Measurements from ENCODE around the gene NPTN. TPM values are rescaled to one million over a fixed set of nuclear protein-coding genes. Genes with fewer than 3 reads are reported as not detected.
"Not testable (repeated sequence)": the region's sequence is repeated elsewhere in the genome, so short reads cannot be mapped to it uniquely, and the experiment has no call there.

NPTN gene
- total RNA-seq, 1 donor from 2014 or later, result 227 TPM

DNA sequence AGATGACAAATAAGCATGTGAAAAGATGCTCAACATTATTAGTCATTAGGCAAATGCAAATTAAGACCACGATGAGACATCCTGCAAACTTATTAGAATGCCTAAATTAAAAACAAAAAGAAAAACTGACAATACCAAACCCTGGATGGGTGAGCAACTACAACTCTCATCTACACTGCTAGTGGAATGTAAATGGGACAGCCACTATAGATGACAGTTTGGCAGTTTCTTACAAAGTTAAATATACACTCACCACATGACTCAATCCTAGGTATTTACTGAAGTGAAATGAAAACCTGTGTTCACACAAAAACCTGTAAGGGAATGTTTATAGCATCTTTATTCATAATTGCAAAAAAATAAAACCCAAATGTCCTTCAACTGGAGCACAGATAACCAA is 74.7 kb downstream of the NPTN start:
- DNase-seq, result no peak
- H3K9me3 ChIP-seq (replicated peaks), result no peaks in the 10 kb centered on the region
- no peaks in the 10 kb centered on the region for H3K4me1 ChIP-seq
- intact Hi-C loops (cut with micrococcal nuclease), result no loop called here
- peaks cover 77% of the 10 kb centered on the region for H3K36me3 ChIP-seq
- H3K27ac ChIP-seq (replicated peaks), result no peak overlapping the region
- H3K27me3 ChIP-seq (ENCODE audit: low read depth), result no peaks in the 10 kb centered on the region
- TF ChIP-seq, protein P1, sequence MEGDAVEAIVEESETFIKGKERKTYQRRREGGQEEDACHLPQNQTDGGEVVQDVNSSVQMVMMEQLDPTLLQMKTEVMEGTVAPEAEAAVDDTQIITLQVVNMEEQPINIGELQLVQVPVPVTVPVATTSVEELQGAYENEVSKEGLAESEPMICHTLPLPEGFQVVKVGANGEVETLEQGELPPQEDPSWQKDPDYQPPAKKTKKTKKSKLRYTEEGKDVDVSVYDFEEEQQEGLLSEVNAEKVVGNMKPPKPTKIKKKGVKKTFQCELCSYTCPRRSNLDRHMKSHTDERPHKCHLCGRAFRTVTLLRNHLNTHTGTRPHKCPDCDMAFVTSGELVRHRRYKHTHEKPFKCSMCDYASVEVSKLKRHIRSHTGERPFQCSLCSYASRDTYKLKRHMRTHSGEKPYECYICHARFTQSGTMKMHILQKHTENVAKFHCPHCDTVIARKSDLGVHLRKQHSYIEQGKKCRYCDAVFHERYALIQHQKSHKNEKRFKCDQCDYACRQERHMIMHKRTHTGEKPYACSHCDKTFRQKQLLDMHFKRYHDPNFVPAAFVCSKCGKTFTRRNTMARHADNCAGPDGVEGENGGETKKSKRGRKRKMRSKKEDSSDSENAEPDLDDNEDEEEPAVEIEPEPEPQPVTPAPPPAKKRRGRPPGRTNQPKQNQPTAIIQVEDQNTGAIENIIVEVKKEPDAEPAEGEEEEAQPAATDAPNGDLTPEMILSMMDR (IDR thresholded peaks at IDR 0.05; ENCODE audit: borderline replicate concordance), result no peak
- H3K4me3 ChIP-seq, result no peak overlapping the region

DNA sequence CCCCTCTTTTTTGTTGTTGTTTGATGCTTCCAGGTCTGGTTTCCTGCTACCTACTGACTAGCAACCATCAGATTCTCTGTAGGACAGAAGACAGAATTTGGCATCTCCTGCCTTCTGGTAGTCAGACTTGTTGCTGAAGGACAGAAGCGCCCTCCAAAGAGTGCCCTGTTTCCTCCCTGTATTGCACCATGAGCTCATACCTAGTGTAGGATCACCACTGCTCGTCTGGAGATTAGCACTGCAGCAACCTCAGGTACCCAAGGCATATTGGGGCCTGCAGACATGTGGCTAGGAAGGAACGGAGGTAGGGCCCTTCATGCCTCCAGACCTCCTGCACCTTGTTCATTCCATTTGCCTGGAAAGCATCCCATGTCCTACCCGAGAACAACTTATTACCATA is 78.1 kb downstream of the NPTN start:
- DNase-seq, result no peak
- TF ChIP-seq, protein P1 (IDR thresholded peaks at IDR 0.05; ENCODE audit: borderline replicate concordance), result no peak
- no peaks in the 10 kb centered on the region for H3K9me3 ChIP-seq (replicated peaks)
- intact Hi-C loops (cut with micrococcal nuclease), result no loop called here
- no peaks in the 10 kb centered on the region for H3K27me3 ChIP-seq (ENCODE audit: low read depth)
- no peak overlapping the region for H3K27ac ChIP-seq (replicated peaks)
- no peak overlapping the region for H3K4me3 ChIP-seq
- H3K4me1 ChIP-seq, result no peaks in the 10 kb centered on the region
- H3K36me3 ChIP-seq, result peaks cover 48% of the 10 kb centered on the region

DNA sequence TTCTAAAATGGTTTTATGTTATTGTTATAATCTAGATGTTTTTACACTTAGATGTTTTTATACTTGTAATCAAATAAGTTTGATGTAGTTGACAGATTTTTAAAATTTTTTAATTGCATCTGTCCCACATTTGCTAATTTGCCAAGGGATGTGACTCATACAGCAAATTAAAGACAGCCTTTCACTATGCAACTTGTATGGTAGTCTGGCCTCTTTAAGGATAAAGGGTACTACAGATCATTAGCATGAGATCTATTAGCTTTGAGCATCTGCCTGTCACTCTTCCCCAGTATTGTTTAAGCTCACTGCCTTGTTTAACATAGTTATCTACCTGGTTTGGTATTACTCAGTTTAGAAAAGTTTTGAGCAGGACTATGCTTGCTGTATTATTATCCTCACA is 83.0 kb downstream of the NPTN start:
- H3K4me1 ChIP-seq, result no peaks in the 10 kb centered on the region
- H3K9me3 ChIP-seq (replicated peaks), result no peaks in the 10 kb centered on the region
- no peak for DNase-seq
- H3K4me3 ChIP-seq, result no peak overlapping the region
- TF ChIP-seq, protein P1 (IDR thresholded peaks at IDR 0.05; ENCODE audit: borderline replicate concordance), result no peak
- intact Hi-C loops (cut with micrococcal nuclease), result no loop called here
- no peak overlapping the region for H3K27ac ChIP-seq (replicated peaks)
- no peaks in the 10 kb centered on the region for H3K27me3 ChIP-seq (ENCODE audit: low read depth)
- peaks cover 4% of the 10 kb centered on the region for H3K36me3 ChIP-seq

DNA sequence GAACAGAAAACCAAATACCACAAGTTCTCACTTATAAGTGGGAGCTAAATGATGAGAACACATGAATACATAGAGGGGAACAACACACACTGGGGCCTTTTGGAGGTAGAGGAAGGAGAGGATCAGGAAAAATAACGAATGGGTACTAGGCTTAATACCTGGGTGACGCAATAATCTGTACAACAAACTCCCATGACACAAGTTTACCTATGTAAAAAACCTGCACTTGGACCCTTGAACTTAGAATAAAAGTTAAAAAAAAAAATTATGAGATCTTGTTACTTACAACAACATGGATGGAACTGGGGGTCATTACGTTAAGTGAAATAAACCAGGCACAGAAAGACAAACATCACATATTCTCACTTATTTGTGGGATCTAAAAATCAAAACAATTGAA is 84.3 kb downstream of the NPTN start:
- intact Hi-C loops (cut with micrococcal nuclease); DNase-seq: not testable (repeated sequence)

DNA sequence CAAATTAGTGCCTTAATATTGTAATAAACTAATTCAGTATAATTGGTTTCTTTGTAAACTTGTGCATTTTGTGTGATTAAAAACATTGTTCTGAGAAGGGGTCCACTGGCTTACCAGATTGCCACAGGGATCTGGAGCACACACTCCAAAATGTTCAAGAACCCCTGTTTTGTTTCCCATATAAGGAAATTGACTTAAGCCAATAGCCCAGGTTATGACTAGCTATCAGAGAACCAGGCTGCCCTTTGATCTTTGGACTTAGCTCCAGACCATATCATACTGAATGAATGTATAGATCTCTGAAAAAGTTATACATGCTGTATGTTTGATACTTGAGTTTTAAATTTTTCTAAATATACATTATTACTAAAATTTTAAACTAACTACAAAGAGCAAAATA is 91.7 kb downstream of the NPTN start:
- DNase-seq, result no peak
- intact Hi-C loops (cut with micrococcal nuclease), result no loop called here
- H3K27me3 ChIP-seq (ENCODE audit: low read depth), result no peaks in the 10 kb centered on the region
- TF ChIP-seq, protein P1 (IDR thresholded peaks at IDR 0.05; ENCODE audit: borderline replicate concordance), result no peak
- H3K27ac ChIP-seq (replicated peaks), result no peak overlapping the region
- no peaks in the 10 kb centered on the region for H3K36me3 ChIP-seq
- no peaks in the 10 kb centered on the region for H3K9me3 ChIP-seq (replicated peaks)
- H3K4me1 ChIP-seq, result peaks cover 5% of the 10 kb centered on the region
- H3K4me3 ChIP-seq, result no peak overlapping the region

More for the DNA sequence above, 84.3 kb downstream of the NPTN start:
- H3K27ac ChIP-seq (replicated peaks); H3K4me3 ChIP-seq; H3K9me3 ChIP-seq (replicated peaks); H3K4me1 ChIP-seq; H3K27me3 ChIP-seq (ENCODE audit: low read depth); H3K36me3 ChIP-seq: not testable (repeated sequence)

DNA sequence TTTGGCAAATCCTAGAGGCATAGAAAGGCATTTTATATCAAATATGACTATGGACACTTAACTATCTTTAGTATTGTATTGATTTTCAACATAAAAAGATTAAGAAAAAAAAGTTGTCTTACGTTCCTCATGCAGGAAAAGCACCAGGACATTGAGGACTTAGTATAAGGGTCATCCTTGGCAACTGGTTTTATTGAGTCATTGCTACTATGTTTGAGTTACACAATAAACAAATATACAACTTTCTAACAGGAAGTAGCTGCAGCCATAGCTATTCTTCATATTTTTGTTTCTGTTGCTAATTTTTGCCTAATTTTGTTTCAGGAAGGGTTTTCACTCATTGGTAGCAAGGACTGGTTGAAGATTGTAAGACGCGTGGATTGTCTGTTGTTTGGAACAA is 93.0 kb downstream of the NPTN start:
- H3K27me3 ChIP-seq (ENCODE audit: low read depth), result no peaks in the 10 kb centered on the region
- no peak for DNase-seq
- no peaks in the 10 kb centered on the region for H3K36me3 ChIP-seq
- peaks cover 5% of the 10 kb centered on the region for H3K4me1 ChIP-seq
- H3K9me3 ChIP-seq (replicated peaks), result no peaks in the 10 kb centered on the region
- no peak overlapping the region for H3K4me3 ChIP-seq
- intact Hi-C loops (cut with micrococcal nuclease), result no loop called here
- TF ChIP-seq, protein P1 (IDR thresholded peaks at IDR 0.05; ENCODE audit: borderline replicate concordance), result no peak
- H3K27ac ChIP-seq (replicated peaks), result no peak overlapping the region
